ENCODE results near the gene PEX13. TPM values are rescaled to one million over a fixed set of nuclear protein-coding genes. Genes with fewer than 3 reads are reported as not detected.

PEX13 gene
- total and polyA plus RNA-seq, 9 donors, result 12.4 to 28.1 (median 21.5) TPM

- no peak overlapping the region for H3K4me3 ChIP-seq
- no peak overlapping the region for H3K27ac ChIP-seq
- no peaks in the 10 kb centered on the region for H3K27me3 ChIP-seq
- intact Hi-C loops (cut with DNase I), result no loop called here
- no peaks in the 10 kb centered on the region for H3K36me3 ChIP-seq
- TF ChIP-seq EP300 (IDR thresholded peaks at IDR 0.05) (no peak), POLR2A (IDR thresholded peaks at IDR 0.05) (no peak), CTCF (IDR thresholded peaks at IDR 0.05) (no peak)
- no peaks in the 10 kb centered on the region for H3K9me3 ChIP-seq
- H3K4me1 ChIP-seq (ENCODE audit: insufficient read depth), result no peaks in the 10 kb centered on the region
- DNase-seq, result no peak
- 95 to 100% (median 100%) methylated on average over 1 of the region's 1 CpG for WGBS, 3 donors
Measured at GRCh38 chr2:61085883-61086282, 68.4 kb downstream of the PEX13 start.

GRCh38 chr2:61089797-61090196, 72.3 kb downstream of the PEX13 start:
- intact Hi-C loops (cut with DNase I), result no loop called here
- Histone ChIP-seq H3K27me3 (no peaks in the 10 kb centered on the region), H3K9me3 (no peaks in the 10 kb centered on the region), H3K4me3 (no peak overlapping the region), H3K4me1 (ENCODE audit: insufficient read depth) (no peaks in the 10 kb centered on the region), H3K27ac (no peak overlapping the region), H3K36me3 (no peaks in the 10 kb centered on the region)
- TF ChIP-seq EP300 (IDR thresholded peaks at IDR 0.05) (no peak), CTCF (IDR thresholded peaks at IDR 0.05) (no peak), POLR2A (IDR thresholded peaks at IDR 0.05) (no peak)
- DNase-seq, result no peak

GRCh38 chr2:61090386-61090921, 72.9 kb downstream of the PEX13 start:
- H3K4me1 ChIP-seq (ENCODE audit: insufficient read depth), result no peaks in the 10 kb centered on the region
- H3K27me3 ChIP-seq, result no peaks in the 10 kb centered on the region
- no peak overlapping the region for H3K27ac ChIP-seq
- intact Hi-C loops (cut with DNase I), result no loop called here
- no peaks in the 10 kb centered on the region for H3K36me3 ChIP-seq
- no peaks in the 10 kb centered on the region for H3K9me3 ChIP-seq
- TF ChIP-seq EP300 (IDR thresholded peaks at IDR 0.05), result no peak
- no peak for TF ChIP-seq CTCF (IDR thresholded peaks at IDR 0.05)
- TF ChIP-seq POLR2A (IDR thresholded peaks at IDR 0.05), result no peak
- DNase-seq, result no peak
- H3K4me3 ChIP-seq, result no peak overlapping the region
- WGBS, 3 donors, result 74 to 93% (median 89%) methylated on average over 5 of the region's 5 CpGs

- TF ChIP-seq EP300 (IDR thresholded peaks at IDR 0.05) (no peak), POLR2A (IDR thresholded peaks at IDR 0.05) (no peak), CTCF (IDR thresholded peaks at IDR 0.05) (no peak)
- no peak for DNase-seq
- 91 to 95% (median 93%) methylated on average over 8 of the region's 8 CpGs for WGBS, 3 donors
- intact Hi-C loops (cut with DNase I), result no loop called here
- H3K4me1 ChIP-seq (ENCODE audit: insufficient read depth), result no peaks in the 10 kb centered on the region
- no peak overlapping the region for H3K27ac ChIP-seq
- no peak overlapping the region for H3K4me3 ChIP-seq
- H3K9me3 ChIP-seq, result no peaks in the 10 kb centered on the region
- H3K36me3 ChIP-seq, result no peaks in the 10 kb centered on the region
- H3K27me3 ChIP-seq, result no peaks in the 10 kb centered on the region
Measured at GRCh38 chr2:61091485-61091884, 74.0 kb downstream of the PEX13 start.
